Panc1 (cell line): ENCODE measurements around the gene IGF1. TPM values are rescaled to one million over a fixed set of nuclear protein-coding genes. Genes with fewer than 3 reads are reported as not detected.
"Not testable (repeated sequence)": the region's sequence is repeated elsewhere in the genome, so short reads cannot be mapped to it uniquely, and the experiment has no call there.

Experiments used
- ATAC-seq: fragments of 200-7000 bp; cut with Tn5 transposase; 2 replicates; pipeline ENCODE4 v1.9.1; 2020; ENCODE audit warnings: mild to moderate bottlenecking, moderate library complexity
- BruUV-seq: library from RNA; stranded (reverse); fragments of 400-500 nt; replicated peaks from 2 replicates; lab custom pipeline; 2021; lab: Mats Ljungman, UMichigan
- CTCF ChIA-PET: fragments of 300-600 bp; sonication (Branson Sonifier 250); formaldehyde crosslinking; loops from one replicate; lab custom pipeline; 2022; ENCODE audit warnings: antibody characterized with exemption; lab: Charles Lee
- POLR2A ChIA-PET: fragments of 300-600 bp; sonication (Branson Sonifier 250); formaldehyde crosslinking; loops from one replicate; lab custom pipeline; 2022; ENCODE audit warnings: antibody characterized with exemption; lab: Charles Lee
- DNase-seq: peaks from one replicate; pipeline ENCODE4 v3.0.0-alpha.2; 2010; ENCODE audit warnings: low read depth, low spot score
- H3K27ac ChIP-seq: 2 replicates; pipeline ENCODE4 v1.5.1; 2011; ENCODE audit warnings: mild to moderate bottlenecking, low read length, inconsistent platforms
- H3K27me3 ChIP-seq: fragments of 200-500 bp; sonication (Bioruptor generic); 2 replicates; pipeline ENCODE4 v1.6.0; 2014; ENCODE audit warnings: low read length, inconsistent platforms; ENCODE audit not compliant: control insufficient read depth, insufficient read depth
- H3K36me3 ChIP-seq: fragments of 200-500 bp; sonication (Bioruptor generic); 2 replicates; pipeline ENCODE4 v1.5.1; 2014; ENCODE audit warnings: inconsistent platforms, mild to moderate bottlenecking, low read length, moderate library complexity; ENCODE audit not compliant: control insufficient read depth, insufficient read depth
- H3K4me1 ChIP-seq: 2 replicates; pipeline ENCODE4 v1.5.1; 2011; ENCODE audit warnings: inconsistent platforms, mild to moderate bottlenecking, low read length, moderate library complexity; ENCODE audit not compliant: control insufficient read depth, insufficient read depth
- H3K4me3 ChIP-seq, 2 experiments: 2 replicates each; pipeline ENCODE4 v1.5.1; 2011 to 2012; ENCODE audit warnings: low read depth in 2 of 2, low read length in 2 of 2, mild to moderate bottlenecking in 2 of 2, inconsistent platforms in 1 of 2, moderate library complexity in 1 of 2
- H3K9me3 ChIP-seq: fragments of 200-500 bp; sonication (Bioruptor generic); 2 replicates; pipeline ENCODE4 v1.5.1; 2014; ENCODE audit warnings: low read depth, mild to moderate bottlenecking, inconsistent platforms, low read length, moderate library complexity; ENCODE audit not compliant: control insufficient read depth, insufficient read depth
- CTCF ChIP-seq: fragments of 450-650 bp; IDR thresholded peaks from 2 replicates; pipeline ENCODE4 v1.5.1; 2017; ENCODE audit warnings: mild to moderate bottlenecking
- POLR2AphosphoS5 ChIP-seq: IDR thresholded peaks from 2 replicates; pipeline ENCODE4 v1.6.1; 2012; ENCODE audit warnings: mild to moderate bottlenecking, low read depth, low read length, moderate library complexity
- REST ChIP-seq, 2 experiments: IDR thresholded peaks; 2 replicates each; pipeline ENCODE4 v1.6.1; 2011 to 2012; ENCODE audit warnings: low read depth in 2 of 2, control low read depth in 1 of 2, low read length in 1 of 2, mild to moderate bottlenecking in 1 of 2, moderate library complexity in 1 of 2; ENCODE audit not compliant: insufficient read depth in 1 of 2
- SIN3A ChIP-seq: IDR thresholded peaks from 2 replicates; pipeline ENCODE4 v1.6.1; 2012; ENCODE audit warnings: low read depth, mild to moderate bottlenecking, low read length, moderate library complexity, borderline replicate concordance; ENCODE audit not compliant: insufficient read depth
- TCF7L2 ChIP-seq: IDR thresholded peaks from 2 replicates; pipeline ENCODE4 v1.6.1; 2011; ENCODE audit warnings: mild to moderate bottlenecking, low read depth, low read length, inconsistent platforms
- in situ Hi-C: cut with HindIII; loops from 2 replicates; pipeline ENCODE4 v1.10.0; 2016; ENCODE audit warnings: low sequenced_read_pairs, low pct_unique_long_range_greater_than_20kb
- intact Hi-C: fragments of 100-400 bp; cut with micrococcal nuclease; formaldehyde crosslinking; loops from one replicate; pipeline ENCODE4 v1.10.0; 2022; ENCODE audit not compliant: unreplicated experiment
- total RNA-seq: library from RNA; stranded (reverse); gene quantifications from one replicate; pipeline ENCODE4 v1.2.1, GENCODE V29; 2021; ENCODE audit not compliant: unreplicated experiment

Gene IGF1
- total RNA-seq, 1 experiment from 2014 or later, result not detected

- ChIA-PET POLR2A (no interaction called here), CTCF (no interaction called here)
- no peaks in the 10 kb centered on the region for H3K9me3 ChIP-seq
- DNase-seq, result no peak
- TF ChIP-seq TCF7L2 (no peak), CTCF (no peak), SIN3A (no peak)
- intact Hi-C loops, result no loop called here
- H3K4me3 ChIP-seq, result no peak overlapping the region
- no peaks in the 10 kb centered on the region for H3K27me3 ChIP-seq
- BruUV-seq, result no TSS peak
- ATAC-seq, result no peak
- H3K27ac ChIP-seq, result no peak overlapping the region
- in situ Hi-C loops, result no loop called here
- no peaks in the 10 kb centered on the region for H3K36me3 ChIP-seq
- no peaks in the 10 kb centered on the region for H3K4me1 ChIP-seq
These were observed 115.7 kb downstream of the IGF1 start for GRCh38 chr12:102364709-102365108.

GRCh38 chr12:102356690-102357089 is 123.7 kb downstream of the IGF1 start:
- POLR2A ChIA-PET, result no interaction called here
- in situ Hi-C loops, result no loop called here
- BruUV-seq, result no TSS peak
- no peak overlapping the region for H3K4me3 ChIP-seq
- H3K4me1 ChIP-seq, result no peaks in the 10 kb centered on the region
- TF ChIP-seq POLR2AphosphoS5 (no peak), REST (IDR thresholded peaks at IDR 0.05; ENCODE audit: insufficient read depth in 1 of 2, low read depth in 2 of 2, low read length in 1 of 2) (no peak), SIN3A (no peak), TCF7L2 (no peak), CTCF (no peak)
- no peaks in the 10 kb centered on the region for H3K9me3 ChIP-seq
- CTCF ChIA-PET, result no interaction called here
- DNase-seq (no peak), ATAC-seq (no peak)
- no peaks in the 10 kb centered on the region for H3K27me3 ChIP-seq
- no peaks in the 10 kb centered on the region for H3K36me3 ChIP-seq
- intact Hi-C loops, result no loop called here
- H3K27ac ChIP-seq, result no peak overlapping the region

- DNase-seq, H3K36me3 ChIP-seq, ATAC-seq, intact Hi-C loops, H3K27ac ChIP-seq, H3K4me1 ChIP-seq, in situ Hi-C loops, H3K4me3 ChIP-seq, CTCF ChIA-PET, H3K27me3 ChIP-seq, H3K9me3 ChIP-seq, POLR2A ChIA-PET, BruUV-seq: not testable (repeated sequence)
These were observed 126.1 kb downstream of the IGF1 start for GRCh38 chr12:102354281-102354680.
